ENCODE results near the gene OR10P1. TPM values are rescaled to one million over a fixed set of nuclear protein-coding genes. Genes with fewer than 3 reads are reported as not detected.
A peak's percentile ranks its signal among the peaks of the same experiment; 100 is the strongest.

Gene OR10P1
- total and polyA plus RNA-seq, 12 donors = not detected

GRCh38 chr12:55633151-55633550 is 3.5 kb upstream of the OR10P1 start:
- H3K27me3 ChIP-seq = no peaks in the 10 kb centered on the region
- H3K4me1 ChIP-seq (replicated peaks in 1 of 2) = no peaks in the 10 kb centered on the region
- WGBS, 4 donors = 68 to 86% (median 71%) methylated on average over 4 of the region's 4 CpGs
- no peak overlapping the region for H3K27ac ChIP-seq
- no peak overlapping the region for H3K4me3 ChIP-seq
- TF ChIP-seq POLR2A (IDR thresholded peaks at IDR 0.05) = no peak
- TF ChIP-seq, protein P1, sequence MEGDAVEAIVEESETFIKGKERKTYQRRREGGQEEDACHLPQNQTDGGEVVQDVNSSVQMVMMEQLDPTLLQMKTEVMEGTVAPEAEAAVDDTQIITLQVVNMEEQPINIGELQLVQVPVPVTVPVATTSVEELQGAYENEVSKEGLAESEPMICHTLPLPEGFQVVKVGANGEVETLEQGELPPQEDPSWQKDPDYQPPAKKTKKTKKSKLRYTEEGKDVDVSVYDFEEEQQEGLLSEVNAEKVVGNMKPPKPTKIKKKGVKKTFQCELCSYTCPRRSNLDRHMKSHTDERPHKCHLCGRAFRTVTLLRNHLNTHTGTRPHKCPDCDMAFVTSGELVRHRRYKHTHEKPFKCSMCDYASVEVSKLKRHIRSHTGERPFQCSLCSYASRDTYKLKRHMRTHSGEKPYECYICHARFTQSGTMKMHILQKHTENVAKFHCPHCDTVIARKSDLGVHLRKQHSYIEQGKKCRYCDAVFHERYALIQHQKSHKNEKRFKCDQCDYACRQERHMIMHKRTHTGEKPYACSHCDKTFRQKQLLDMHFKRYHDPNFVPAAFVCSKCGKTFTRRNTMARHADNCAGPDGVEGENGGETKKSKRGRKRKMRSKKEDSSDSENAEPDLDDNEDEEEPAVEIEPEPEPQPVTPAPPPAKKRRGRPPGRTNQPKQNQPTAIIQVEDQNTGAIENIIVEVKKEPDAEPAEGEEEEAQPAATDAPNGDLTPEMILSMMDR (IDR thresholded peaks at IDR 0.05) = no peak
- intact Hi-C loops (cut with DNase I) = no loop called here
- no peaks in the 10 kb centered on the region for H3K9me3 ChIP-seq (replicated peaks in 1 of 3)
- no peaks in the 10 kb centered on the region for H3K36me3 ChIP-seq (replicated peaks in 1 of 2)
- DNase-seq = no peak

- Histone ChIP-seq H3K27me3 (no peaks in the 10 kb centered on the region), H3K27ac (no peak overlapping the region), H3K4me1 (replicated peaks in 1 of 2) (no peaks in the 10 kb centered on the region), H3K4me3 (no peak overlapping the region), H3K9me3 (replicated peaks in 1 of 3) (no peaks in the 10 kb centered on the region), H3K36me3 (replicated peaks in 1 of 2) (no peaks in the 10 kb centered on the region)
- WGBS, 4 donors = 81 to 89% (median 84%) methylated on average over 6 of the region's 6 CpGs
- no peak for DNase-seq
- TF ChIP-seq, protein P1 (IDR thresholded peaks at IDR 0.05) = no peak
- TF ChIP-seq POLR2A (IDR thresholded peaks at IDR 0.05) = no peak
- intact Hi-C loops (cut with DNase I) = no loop called here
Measured at GRCh38 chr12:55636116-55636655, 506 bp upstream of the OR10P1 start.

DNA sequence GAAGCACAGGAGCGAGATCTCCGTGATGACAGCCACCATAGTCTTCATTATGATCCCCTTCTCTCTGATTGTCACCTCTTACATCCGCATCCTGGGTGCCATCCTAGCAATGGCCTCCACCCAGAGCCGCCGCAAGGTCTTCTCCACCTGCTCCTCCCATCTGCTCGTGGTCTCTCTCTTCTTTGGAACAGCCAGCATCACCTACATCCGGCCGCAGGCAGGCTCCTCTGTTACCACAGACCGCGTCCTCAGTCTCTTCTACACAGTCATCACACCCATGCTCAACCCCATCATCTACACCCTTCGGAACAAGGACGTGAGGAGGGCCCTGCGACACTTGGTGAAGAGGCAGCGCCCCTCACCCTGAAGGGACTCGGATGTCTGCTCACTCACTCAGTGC is 775 bp downstream of the OR10P1 start:
- Histone ChIP-seq H3K36me3 (replicated peaks in 1 of 2) (no peaks in the 10 kb centered on the region), H3K4me1 (replicated peaks in 1 of 2) (no peaks in the 10 kb centered on the region), H3K27me3 (no peaks in the 10 kb centered on the region), H3K27ac (no peak overlapping the region), H3K4me3 (no peak overlapping the region), H3K9me3 (replicated peaks in 1 of 3) (no peaks in the 10 kb centered on the region)
- WGBS, 4 donors = 78 to 94% (median 91%) methylated on average over 15 of the region's 15 CpGs
- TF ChIP-seq, protein P1 (IDR thresholded peaks at IDR 0.05) = no peak
- no peak for TF ChIP-seq POLR2A (IDR thresholded peaks at IDR 0.05)
- intact Hi-C loops (cut with DNase I) = no loop called here
- DNase-seq = no peak

DNA sequence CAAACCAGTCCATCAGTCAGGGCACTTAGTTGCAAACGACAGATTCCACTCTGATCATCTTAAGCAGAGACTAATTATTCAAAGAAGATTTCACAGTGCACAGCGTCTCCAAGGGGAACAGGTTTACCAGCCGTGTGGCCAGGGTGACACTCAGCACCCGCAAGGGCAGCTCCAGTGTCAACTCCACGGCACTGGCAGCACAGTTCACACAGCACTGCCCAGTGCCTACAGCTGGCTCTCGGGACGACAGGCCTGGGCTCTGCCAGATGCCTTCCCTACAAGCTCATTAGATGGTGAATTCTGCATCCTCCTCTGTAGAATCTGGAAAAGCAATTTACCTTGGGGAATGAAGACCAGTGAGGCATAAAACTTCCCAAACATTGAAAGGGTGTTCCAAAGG is 4.9 kb downstream of the OR10P1 start:
- 73 to 86% (median 78%) methylated on average over 3 to 7 of the region's 7 CpGs for WGBS, 4 donors
- DNase-seq = no peak
- TF ChIP-seq POLR2A (IDR thresholded peaks at IDR 0.05) = no peak
- TF ChIP-seq, protein P1 (IDR thresholded peaks at IDR 0.05) = no peak

More for the DNA sequence above, 4.9 kb downstream of the OR10P1 start:
- Histone ChIP-seq H3K36me3 (replicated peaks in 1 of 2) (no peaks in the 10 kb centered on the region), H3K27ac (peak overlapping the region in 1 of 5 donors; percentile 47), H3K4me1 (replicated peaks in 1 of 2) (peaks cover 0 to 9% of the 10 kb centered on the region in 2 donors), H3K4me3 (no peak overlapping the region), H3K27me3 (no peaks in the 10 kb centered on the region), H3K9me3 (replicated peaks in 1 of 3) (no peaks in the 10 kb centered on the region)
- intact Hi-C loops (cut with DNase I) = no loop called here

Data from adrenal gland (tissue), 12 donors.